HepG2 (cell line): Measurements from ENCODE around the gene KRTAP3-1. TPM values are rescaled to one million over a fixed set of nuclear protein-coding genes. Genes with fewer than 3 reads are reported as not detected.
"Not testable (repeated sequence)": the region's sequence is repeated elsewhere in the genome, so short reads cannot be mapped to it uniquely, and the experiment has no call there.

Experiments
- ATAC-seq: fragments of 200-7000 bp; cut with Tn5 transposase; 3 replicates; pipeline ENCODE4 v1.9.1; 2020; ENCODE audit warnings: mild to moderate bottlenecking, moderate library complexity
- BruUV-seq: library from RNA; stranded (reverse); fragments of 400-500 nt; replicated peaks from 2 replicates; lab custom pipeline; 2021; lab: Mats Ljungman, UMichigan
- CTCF ChIA-PET: fragments of 300-600 bp; formaldehyde crosslinking; extraction: SDS; loops from one replicate; lab custom pipeline; 2021; ENCODE audit warnings: low total read pairs, inconsistent platforms, low intra/inter-chr PET ratio; lab: Yijun Ruan, JAX
- POLR2A ChIA-PET: fragments of 350-600 bp; sonication (Branson Sonifier 250); formaldehyde crosslinking; loops from one replicate; lab custom pipeline; 2020; ENCODE audit warnings: antibody characterized with exemption, inconsistent platforms; lab: Yijun Ruan, JAX
- DNase-seq: peaks from one replicate; pipeline ENCODE4 v3.0.0-alpha.2; 2015; ENCODE audit warnings: low spot score
- FAIRE-seq: peaks from 3 replicates; lab custom pipeline; 2011; peaks lifted over from hg19 to GRCh38; lab: Jason Lieb, UNC
- H2AFZ ChIP-seq: one replicate; pipeline ENCODE4 v1.6.1; 2011; ENCODE audit warnings: low read length, inconsistent platforms
- H3K27ac ChIP-seq: fragments of 300-600 bp; 3 replicates; pipeline ENCODE4 v1.8.0; 2011; ENCODE audit warnings: mixed run types, mild to moderate bottlenecking, mixed read lengths, low read length, inconsistent platforms; ENCODE audit not compliant: insufficient read depth; ENCODE audit errors: extremely low read length
- H3K27me3 ChIP-seq, 2 experiments: fragments of 200-600 bp in 1 of 2; 2 replicates in 1 of 2; 3 replicates in 1 of 2; pipeline versions ENCODE4 v1.6.0 to v1.8.0; 2011; ENCODE audit warnings: low read length in 2 of 2, mild to moderate bottlenecking in 2 of 2, moderate library complexity in 2 of 2, inconsistent platforms in 1 of 2; ENCODE audit not compliant: insufficient read depth in 2 of 2, control insufficient read depth in 1 of 2
- H3K36me3 ChIP-seq, 2 experiments: fragments of 200-600 bp in 1 of 2; replicated peaks in 1 of 2; 2 replicates in 1 of 2; 3 replicates in 1 of 2; pipeline versions ENCODE4 v1.5.1 to v1.8.0; 2011; ENCODE audit warnings: low read length in 2 of 2, inconsistent platforms in 1 of 2; ENCODE audit not compliant: insufficient read depth in 2 of 2, control insufficient read depth in 1 of 2
- H3K4me1 ChIP-seq: 2 replicates; pipeline ENCODE4 v1.5.1; 2012; ENCODE audit warnings: low read length, inconsistent platforms; ENCODE audit not compliant: insufficient read depth
- H3K4me2 ChIP-seq: 2 replicates; pipeline ENCODE4 v1.6.0; 2011; ENCODE audit warnings: low read depth, low read length, inconsistent platforms
- H3K4me3 ChIP-seq, 3 experiments: fragments of 200-600 bp in 1 of 3; sonication (generic), shearing (Covaris generic) in 1 of 3; replicated peaks in 1 of 3; 2 replicates each; pipeline ENCODE4 v1.5.1; 2011 to 2016; ENCODE audit warnings: low read length in 3 of 3, inconsistent platforms in 2 of 3, low read depth in 2 of 3, mild to moderate bottlenecking in 2 of 3, control low read depth in 1 of 3, mixed read lengths in 1 of 3; ENCODE audit not compliant: insufficient read depth in 1 of 3
- H3K79me2 ChIP-seq: one replicate; pipeline ENCODE4 v1.6.1; 2011; ENCODE audit warnings: low read length, inconsistent platforms; ENCODE audit not compliant: insufficient read depth
- H3K9ac ChIP-seq: 2 replicates; pipeline ENCODE4 v1.6.0; 2011; ENCODE audit warnings: mild to moderate bottlenecking, low read depth, low read length, inconsistent platforms; ENCODE audit not compliant: insufficient read depth
- H3K9me3 ChIP-seq: 2 replicates; pipeline ENCODE4 v1.5.1; 2012; ENCODE audit warnings: mild to moderate bottlenecking, low read length
- H4K20me1 ChIP-seq: 2 replicates; pipeline ENCODE4 v1.6.0; 2011; ENCODE audit warnings: inconsistent platforms, mild to moderate bottlenecking, low read length, moderate library complexity; ENCODE audit not compliant: insufficient read depth
- HMG20A ChIP-seq: IDR thresholded peaks from 2 replicates; pipeline ENCODE4 v1.6.1; 2016; ENCODE audit warnings: borderline replicate concordance
- ZFP36 ChIP-seq: fragments of 150-350 bp; IDR thresholded peaks from 2 replicates; pipeline ENCODE4 v1.6.1; 2018; ENCODE audit warnings: borderline replicate concordance, low read length, low read depth; ENCODE audit not compliant: partially characterized antibody
- WGBS: methylation state at CpG from one replicate; pipeline ENCODE4 v1.1.6; 2017; ENCODE audit warnings: low lambda C conversion rate; 5-methylcytosine and 5-hydroxymethylcytosine counted together
- in situ Hi-C: cut with HindIII; loops from 2 replicates; pipeline ENCODE4 v1.10.0; 2017; ENCODE audit warnings: low pct_unique_long_range_greater_than_20kb; ENCODE audit not compliant: extremely low pct_ligation_motif_present
- intact Hi-C: fragments of 100-400 bp; cut with micrococcal nuclease; formaldehyde crosslinking; loops from one replicate; pipeline ENCODE4 v1.10.0; 2022; ENCODE audit not compliant: unreplicated experiment
- polyA plus RNA-seq, 8 experiments: library from polyadenylated mRNA; depleted of rRNA in 3 of 8; stranded (reverse) in 7 of 8; unstranded in 1 of 8; fragments of >200 nt; fragmentation: Illumina TruSeq in 4 of 8; extraction: Trizol in 4 of 8; gene quantifications; 2 replicates each; pipeline versions ENCODE4 v1.2.1 to v1.2.3, GENCODE V29; 2011 to 2016; ENCODE audit warnings: low read depth in 4 of 8, missing spikeins in 1 of 8, mixed read lengths in 1 of 8; ENCODE audit not compliant: insufficient read depth in 1 of 8
- total RNA-seq, 5 experiments: library from RNA; depleted of rRNA; stranded (reverse); fragments of >200 nt; fragmentation: Illumina TruSeq; extraction: Trizol; gene quantifications; 2 replicates each; pipeline ENCODE4 v1.2.3, GENCODE V29; 2016; ENCODE audit warnings: low read depth in 1 of 5

The KRTAP3-1 gene
- total and polyA plus RNA-seq, 2 of the 13 experiments (the other 11 are each of a cell fraction or from before 2014, with no cell fraction given), result 0.29 to 3.7 TPM

- BruUV-seq, result no TSS peak
- in situ Hi-C loops, result loop anchor here (5.0 to 10.0 kb wide), 2 partner anchors 50 to 103 kb away; partner anchors contain the start of gene KRTAP3-1
- no peak for DNase-seq
- WGBS, result 100% methylated on average over 1 of the region's 1 CpG
- ATAC-seq, result no peak
- no peak overlapping the region for H3K4me2 ChIP-seq
- no peak overlapping the region for H2AFZ ChIP-seq
- no peak for FAIRE-seq
- ChIA-PET CTCF (no interaction called here), POLR2A (no interaction called here)
- H3K9ac ChIP-seq, result no peak overlapping the region
- no peaks in the 10 kb centered on the region for H3K9me3 ChIP-seq
- no peaks in the 10 kb centered on the region for H3K36me3 ChIP-seq
- no peaks in the 10 kb centered on the region for H3K27me3 ChIP-seq
- no peak overlapping the region for H3K27ac ChIP-seq
- TF ChIP-seq HMG20A, result peak; percentile 15; the same call in 1 of the 2 replicates
- TF ChIP-seq ZFP36, result no peak
- H3K4me3 ChIP-seq, result no peak overlapping the region
- H3K79me2 ChIP-seq, result no peaks in the 10 kb centered on the region
- H3K4me1 ChIP-seq, result peaks cover 44% of the 10 kb centered on the region
- intact Hi-C loops, result no loop called here
- no peaks in the 10 kb centered on the region for H4K20me1 ChIP-seq
Observed at GRCh38 chr17:41057547-41057946, 48.6 kb upstream of the KRTAP3-1 start.

DNA sequence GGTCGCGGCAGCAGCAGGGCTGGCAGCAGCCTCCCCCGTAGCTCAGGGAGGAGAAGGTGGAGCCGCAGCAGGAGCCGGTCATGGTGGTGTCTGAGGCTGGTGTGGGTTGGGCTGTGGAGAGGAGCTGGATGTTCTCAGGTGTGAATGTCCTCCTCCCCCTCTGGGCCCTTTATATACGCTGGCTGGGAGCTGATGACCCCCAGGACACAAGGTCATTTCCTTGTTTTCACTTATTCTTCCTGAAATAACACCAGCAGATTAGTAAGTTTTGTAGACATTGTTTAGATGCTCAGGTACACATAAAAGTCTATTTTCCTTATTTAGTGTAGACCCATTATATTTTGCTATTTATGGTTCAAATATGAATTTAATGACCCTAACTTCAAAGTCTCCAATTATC lies 46.2 kb upstream of the KRTAP3-1 start, which contains the start of gene KRTAP2-2:
Gene KRTAP2-2, minus strand, starts transcription at position 101 of the 400 bp plus-strand sequence. Its CDS starts 19 bp downstream, at position 82.
- CTCF ChIA-PET, H3K9ac ChIP-seq, H3K36me3 ChIP-seq, H4K20me1 ChIP-seq, ATAC-seq, H3K9me3 ChIP-seq, BruUV-seq, H3K4me2 ChIP-seq, H3K27ac ChIP-seq, H3K27me3 ChIP-seq, H3K4me3 ChIP-seq, H2AFZ ChIP-seq, H3K79me2 ChIP-seq, POLR2A ChIA-PET, intact Hi-C loops, DNase-seq, FAIRE-seq: not testable (repeated sequence)
- WGBS, result 50% methylated on average over 1 of the region's 6 CpGs
- in situ Hi-C loops, result loop anchor here (5.0 to 10.0 kb wide), 2 partner anchors 48 to 100 kb away; partner anchors contain the start of gene KRTAP3-1
- H3K4me1 ChIP-seq, result peaks cover 23% of the 10 kb centered on the region

GRCh38 chr17:41054556-41054955 lies 45.6 kb upstream of the KRTAP3-1 start:
- intact Hi-C loops, H3K4me3 ChIP-seq, FAIRE-seq, CTCF ChIA-PET, BruUV-seq, DNase-seq, POLR2A ChIA-PET, H3K79me2 ChIP-seq, H4K20me1 ChIP-seq, H3K4me2 ChIP-seq, H3K9me3 ChIP-seq, H3K36me3 ChIP-seq, H3K27ac ChIP-seq, H3K27me3 ChIP-seq, H3K9ac ChIP-seq, H2AFZ ChIP-seq, ATAC-seq: not testable (repeated sequence)
- in situ Hi-C loops, result loop anchor here (10.0 kb wide), 1 partner anchor 100 kb away; no protein-coding TSS in a partner anchor
- H3K4me1 ChIP-seq, result peaks cover 18% of the 10 kb centered on the region
- 88% methylated on average over 7 of the region's 9 CpGs for WGBS
